Measurements from ENCODE around the gene S100A3. TPM values are rescaled to one million over a fixed set of nuclear protein-coding genes. Genes with fewer than 3 reads are reported as not detected.

The S100A3 gene
- total RNA-seq, 1 donor from 2014 or later, result not detected

DNA sequence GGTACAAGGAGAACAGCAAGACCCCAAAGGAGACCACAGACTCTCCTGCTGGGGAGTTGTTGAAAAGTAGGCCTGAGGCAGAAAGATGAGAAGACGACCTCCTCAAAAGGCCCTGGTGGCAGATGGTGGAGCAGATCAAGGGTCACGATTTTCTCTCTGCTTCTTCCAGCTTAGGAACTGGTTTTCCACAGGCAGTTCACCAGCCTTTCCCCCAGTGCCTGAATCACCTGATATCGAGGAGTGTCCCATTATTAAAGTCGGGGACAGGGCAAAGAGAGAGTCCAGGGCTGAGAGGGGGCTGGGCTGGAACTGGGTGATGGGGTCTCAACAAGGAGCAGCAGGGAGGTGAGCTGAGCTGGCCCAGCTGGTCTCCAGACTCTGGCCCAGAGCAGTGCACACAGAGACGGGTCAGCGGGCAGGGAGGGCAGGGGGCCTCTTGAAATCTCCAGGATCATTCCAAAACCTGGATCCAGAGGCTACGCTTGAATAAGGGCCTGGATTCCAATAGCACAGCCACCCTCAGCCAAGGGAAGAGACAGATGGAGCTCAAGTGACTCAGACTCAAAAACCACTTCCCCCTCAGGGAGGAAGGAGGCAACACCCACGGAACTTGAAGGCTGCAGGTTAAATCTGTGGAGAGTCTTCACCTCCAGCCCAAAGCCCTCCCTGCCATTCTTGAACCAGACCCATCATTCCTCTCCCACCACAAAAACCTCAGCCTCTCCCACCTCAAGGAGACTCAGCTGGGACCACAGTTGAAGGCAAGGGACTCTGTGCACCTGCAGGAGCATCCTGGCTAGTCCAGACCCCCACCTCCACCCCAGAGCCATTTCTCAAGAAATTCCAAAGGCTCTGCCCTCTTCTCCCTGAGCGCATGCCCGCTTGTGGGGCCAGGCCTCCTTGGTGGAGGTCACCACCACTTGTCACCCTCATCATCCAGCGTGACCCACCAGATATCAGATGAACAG, 8.4 kb downstream of the S100A3 start, which contains the start of gene S100A5:
Gene S100A5, minus strand, starts transcription at position 541 of the 968 bp plus-strand sequence. CDS start 743 bp downstream, outside the sequence.
- peaks cover 24% of the 10 kb centered on the region for H3K36me3 Mint-ChIP-seq (ENCODE audit: low read depth)
- peak within 1 kb of the TSS; percentile 66 for H3K4me3 Mint-ChIP-seq
- intact Hi-C loops (cut with micrococcal nuclease), result loop anchor here (2.0 kb wide), 1 partner anchor 130 kb away; the partner anchor contains the start of gene ILF2
- no peaks in the 10 kb centered on the region for H3K27me3 Mint-ChIP-seq
- H3K9me3 Mint-ChIP-seq, result no peaks in the 10 kb centered on the region
- DNase-seq, result peak; percentile 88
- peaks cover 83% of the 10 kb centered on the region for H3K4me1 Mint-ChIP-seq
- H3K27ac Mint-ChIP-seq, result peak within 1 kb of the TSS; percentile 90

DNA sequence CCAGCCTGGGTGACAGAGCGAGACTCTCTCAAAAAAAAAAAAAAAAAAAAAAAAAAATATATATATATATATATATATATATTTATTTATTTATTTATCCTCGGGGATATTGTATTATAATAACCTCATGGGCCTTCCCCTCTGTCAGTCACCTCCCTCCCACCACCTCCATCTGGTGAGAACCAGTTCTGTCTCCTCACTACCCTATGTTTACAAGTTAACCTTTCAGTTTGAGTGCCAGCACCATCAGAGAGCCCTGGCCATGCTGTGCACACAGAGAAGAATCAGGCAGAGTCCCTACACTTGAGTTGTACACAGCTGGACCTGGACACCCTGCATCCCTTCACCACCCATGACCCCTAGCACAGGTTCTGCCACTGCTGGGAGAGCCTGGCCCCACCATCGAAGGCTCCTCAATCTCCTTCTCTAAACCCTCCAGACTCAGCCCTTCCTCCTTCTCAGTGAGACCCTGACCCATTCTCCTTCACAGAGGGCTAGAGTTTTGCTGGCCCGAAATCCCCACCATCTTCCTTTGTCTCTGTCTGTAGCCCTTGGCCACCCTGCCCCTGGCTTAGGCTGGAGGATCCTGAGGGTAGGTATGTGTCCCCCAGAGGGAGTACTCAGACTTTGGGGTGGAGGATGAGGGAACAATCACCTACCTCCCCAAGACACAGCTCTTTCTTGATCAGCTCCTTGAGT, 9.5 kb downstream of the S100A3 start:
- Mint-ChIP-seq H3K4me1 (peaks cover 77% of the 10 kb centered on the region), H3K27me3 (no peaks in the 10 kb centered on the region), H3K9me3 (no peaks in the 10 kb centered on the region), H3K27ac (peak overlapping the region; percentile 90), H3K4me3 (peak overlapping the region; percentile 66), H3K36me3 (ENCODE audit: low read depth) (peaks cover 25% of the 10 kb centered on the region)
- intact Hi-C loops (cut with micrococcal nuclease), result loop anchor here (2.0 to 10.0 kb wide), 2 partner anchors 131 to 425 kb away; partner anchors contain the start of genes CREB3L4, ILF2 and SLC39A1
- no peak for DNase-seq

DNA sequence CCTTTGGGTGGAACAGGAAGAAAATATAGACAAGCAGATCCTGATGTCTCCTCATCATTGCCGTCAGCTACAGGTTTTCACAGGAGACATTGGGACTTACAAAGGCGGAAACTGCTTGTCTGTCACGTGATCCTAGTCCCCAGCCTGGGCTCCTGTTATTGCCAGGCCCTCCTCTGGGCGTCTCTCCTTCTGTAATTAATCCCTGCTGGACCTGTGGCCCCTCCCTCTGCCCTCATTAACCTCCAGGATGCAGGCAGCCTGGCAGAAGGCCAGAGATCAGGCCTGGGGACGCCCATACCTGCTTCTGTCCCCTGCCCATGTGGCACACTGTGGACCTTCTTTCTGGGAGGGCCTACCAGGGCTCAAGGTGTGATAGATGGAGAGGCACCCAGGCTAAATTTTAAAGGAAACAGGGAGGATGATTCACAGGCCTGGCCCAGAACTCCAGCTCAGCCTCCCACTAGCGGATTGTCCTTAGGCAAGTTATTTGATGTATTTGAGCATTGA, 10.7 kb downstream of the S100A3 start:
- H3K27me3 Mint-ChIP-seq, result no peaks in the 10 kb centered on the region
- H3K9me3 Mint-ChIP-seq, result no peaks in the 10 kb centered on the region
- peak overlapping the region; percentile 10 for H3K27ac Mint-ChIP-seq
- H3K36me3 Mint-ChIP-seq (ENCODE audit: low read depth), result peaks cover 25% of the 10 kb centered on the region
- intact Hi-C loops (cut with micrococcal nuclease), result loop anchor here (10.0 kb wide), 1 partner anchor 426 kb away; the partner anchor contains the start of genes CREB3L4 and SLC39A1
- peaks cover 77% of the 10 kb centered on the region for H3K4me1 Mint-ChIP-seq
- DNase-seq, result no peak
- no peak overlapping the region for H3K4me3 Mint-ChIP-seq

DNA sequence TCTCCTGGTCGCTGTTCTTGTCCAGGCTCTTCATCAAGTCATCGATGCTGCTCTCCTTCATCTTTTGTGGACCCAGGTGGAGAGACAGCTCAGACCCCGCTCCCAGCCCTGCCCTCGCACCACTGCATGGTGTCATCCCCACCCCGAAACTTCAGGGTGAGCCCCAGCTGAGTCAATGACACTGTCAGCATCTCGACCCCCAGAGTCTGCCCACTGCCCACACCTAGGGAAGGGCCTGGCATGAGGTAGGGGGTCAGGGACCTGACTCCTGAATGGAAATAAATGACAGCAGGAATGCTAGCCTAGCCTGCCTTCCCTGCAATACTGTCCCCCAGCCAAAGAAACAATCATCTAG, 11.7 kb downstream of the S100A3 start:
- intact Hi-C loops (cut with micrococcal nuclease), result loop anchor here (10.0 kb wide), 1 partner anchor 427 kb away; the partner anchor contains the start of genes CREB3L4 and SLC39A1

DNA sequence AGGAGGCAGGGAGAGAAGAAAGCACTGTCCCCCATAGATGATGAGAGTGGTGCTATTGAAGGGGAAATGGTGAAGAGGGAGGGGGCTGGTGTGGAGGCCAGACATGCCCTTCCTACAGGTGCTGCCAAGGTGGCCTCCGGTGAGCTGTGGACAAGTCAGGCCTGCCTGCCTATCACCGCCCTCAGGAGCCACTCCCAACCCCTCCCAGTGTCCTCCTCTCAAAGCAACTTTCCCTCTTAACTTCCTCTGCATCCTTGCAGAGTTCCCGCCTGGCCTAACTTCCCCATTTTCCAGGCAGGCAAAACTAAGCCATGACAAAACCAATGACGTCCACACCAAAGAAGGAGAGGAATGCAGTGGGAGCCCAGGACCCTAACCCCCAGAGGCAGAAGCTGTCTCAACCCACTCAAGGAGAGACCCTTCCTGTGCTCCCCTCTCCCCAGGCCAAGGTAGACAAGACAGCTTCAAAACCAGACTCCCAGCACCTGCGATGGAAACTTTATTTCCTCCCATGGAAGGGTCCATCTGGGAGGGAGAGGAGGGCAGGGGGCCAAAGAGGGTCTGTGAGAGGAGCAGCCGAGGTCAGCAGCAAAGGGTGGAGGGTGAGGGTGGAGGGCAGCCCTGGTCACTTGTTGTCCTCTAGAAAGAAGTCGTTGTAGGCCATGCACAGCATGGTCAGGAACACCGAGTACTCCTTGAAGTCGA, 12.2 kb downstream of the S100A3 start:
- intact Hi-C loops (cut with micrococcal nuclease), result loop anchor here (10.0 kb wide), 1 partner anchor 428 kb away; the partner anchor contains the start of genes CREB3L4 and SLC39A1
- Mint-ChIP-seq H3K27ac (peak overlapping the region; percentile 98), H3K36me3 (ENCODE audit: low read depth) (peaks cover 15% of the 10 kb centered on the region), H3K4me3 (peak overlapping the region; percentile 92), H3K9me3 (no peaks in the 10 kb centered on the region), H3K4me1 (peaks cover 77% of the 10 kb centered on the region), H3K27me3 (no peaks in the 10 kb centered on the region)
- DNase-seq, result no peak

More for the DNA sequence above, 11.7 kb downstream of the S100A3 start:
- peak overlapping the region; percentile 6 for H3K4me3 Mint-ChIP-seq
- H3K4me1 Mint-ChIP-seq, result peaks cover 77% of the 10 kb centered on the region
- H3K9me3 Mint-ChIP-seq, result no peaks in the 10 kb centered on the region
- H3K27me3 Mint-ChIP-seq, result no peaks in the 10 kb centered on the region
- peaks cover 16% of the 10 kb centered on the region for H3K36me3 Mint-ChIP-seq (ENCODE audit: low read depth)
- peak overlapping the region; percentile 25 for H3K27ac Mint-ChIP-seq
- DNase-seq, result no peak

DNA sequence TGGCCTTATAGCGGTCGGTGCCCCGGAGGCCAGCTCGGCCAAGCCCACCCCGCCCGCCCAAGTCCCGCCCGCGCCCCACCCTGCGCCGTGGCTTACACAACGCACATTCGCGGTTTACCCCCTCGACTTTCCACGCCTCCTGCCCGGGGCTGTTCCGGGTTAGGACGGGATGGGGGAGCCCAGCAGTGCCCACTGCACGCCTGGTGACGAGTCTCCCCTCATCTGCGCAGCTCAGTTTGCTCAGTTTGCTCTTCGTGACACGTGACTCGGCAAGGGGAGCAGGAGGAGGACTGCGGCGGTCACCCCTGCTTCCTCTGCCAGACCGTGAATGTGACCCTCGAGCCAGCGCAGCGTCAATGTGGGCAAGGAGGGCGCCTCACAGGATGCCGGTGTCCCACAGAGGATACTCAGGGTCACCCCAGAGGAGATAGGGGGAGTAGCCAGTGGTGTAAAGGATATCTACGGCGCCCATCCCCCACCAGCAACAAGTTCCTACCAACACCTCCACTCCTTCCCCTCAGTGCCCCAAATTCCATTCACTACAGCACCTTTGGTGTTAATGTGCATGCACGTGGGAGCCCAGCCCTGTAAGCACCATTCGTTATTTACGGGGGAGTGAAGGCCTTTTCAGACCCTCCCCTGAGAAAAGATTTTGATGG, 12.9 kb downstream of the S100A3 start:
- peak; percentile 95 for DNase-seq
- no peaks in the 10 kb centered on the region for H3K27me3 Mint-ChIP-seq
- peaks cover 77% of the 10 kb centered on the region for H3K4me1 Mint-ChIP-seq
- peaks cover 15% of the 10 kb centered on the region for H3K36me3 Mint-ChIP-seq (ENCODE audit: low read depth)
- peak overlapping the region; percentile 98 for H3K27ac Mint-ChIP-seq
- no peaks in the 10 kb centered on the region for H3K9me3 Mint-ChIP-seq
- peak overlapping the region; percentile 92 for H3K4me3 Mint-ChIP-seq
- intact Hi-C loops (cut with micrococcal nuclease), result loop anchor here (10.0 kb wide), 1 partner anchor 429 kb away; the partner anchor contains the start of genes CREB3L4 and SLC39A1

DNA sequence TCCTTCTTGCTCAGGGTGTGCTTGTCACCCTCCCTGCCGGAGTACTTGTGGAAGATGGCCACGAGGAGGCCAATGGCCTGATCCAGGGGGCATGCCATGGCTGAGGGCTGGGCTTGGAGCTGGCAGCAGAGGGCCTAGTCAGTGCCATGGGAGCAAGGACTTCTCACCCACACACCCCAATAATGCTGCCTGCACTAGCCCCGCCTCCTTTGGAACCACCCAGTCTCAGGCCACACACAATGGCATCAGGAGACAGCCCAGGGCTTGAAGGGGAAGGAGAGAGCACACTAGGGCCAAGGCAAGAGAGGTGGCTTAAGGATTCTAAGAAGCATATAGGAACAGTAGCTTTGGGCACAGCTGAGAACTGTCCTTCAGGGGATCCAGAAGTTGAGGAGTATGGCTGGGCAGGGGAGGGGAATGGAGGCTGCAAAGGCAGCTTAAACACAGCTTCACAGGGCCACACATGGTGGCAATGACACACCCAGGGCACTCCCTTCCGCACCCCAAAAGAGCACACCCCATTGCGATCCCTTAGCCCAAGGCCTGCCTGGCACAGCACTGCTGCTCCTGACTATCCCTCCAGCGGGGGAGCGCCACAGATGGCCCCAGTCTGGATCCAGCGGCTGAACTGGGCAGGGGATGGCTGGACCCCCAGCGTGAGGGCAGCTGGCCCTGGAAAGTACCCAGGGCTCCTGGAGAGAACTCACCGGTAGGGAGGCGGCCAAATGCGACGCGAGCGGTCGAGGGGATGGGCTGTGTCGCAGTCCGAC, 13.6 kb downstream of the S100A3 start, which contains the start of gene S100A6:
Gene S100A6, minus strand, starts transcription at position 750 of the 770 bp plus-strand sequence. Its CDS starts 652 bp downstream, at position 98.
- H3K4me3 Mint-ChIP-seq, result peak within 1 kb of the TSS; percentile 92
- intact Hi-C loops (cut with micrococcal nuclease), result loop anchor here (1.0 to 10.0 kb wide), 2 partner anchors 10 to 429 kb away; partner anchors contain the start of genes CREB3L4, S100A4 and SLC39A1

DNA sequence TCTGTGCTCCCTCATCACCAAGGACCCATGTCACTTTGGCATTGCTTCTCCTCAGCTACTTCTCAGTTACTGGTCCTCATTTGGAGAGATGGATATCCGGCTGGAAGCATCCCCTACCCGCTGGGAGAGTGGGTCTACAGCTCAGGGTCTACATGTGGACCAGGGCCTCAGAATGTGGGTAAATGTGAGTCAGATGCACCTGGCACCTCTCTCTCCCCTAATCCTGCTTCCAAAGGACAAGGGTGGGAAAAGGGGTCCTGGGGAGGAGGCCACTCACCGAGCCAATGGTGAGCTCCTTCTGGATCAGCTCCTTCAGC, 14.2 kb downstream of the S100A3 start:
- Mint-ChIP-seq H3K36me3 (ENCODE audit: low read depth) (peaks cover 15% of the 10 kb centered on the region), H3K9me3 (no peaks in the 10 kb centered on the region), H3K4me1 (peaks cover 69% of the 10 kb centered on the region), H3K27me3 (no peaks in the 10 kb centered on the region), H3K27ac (peak overlapping the region; percentile 98), H3K4me3 (peak overlapping the region; percentile 92)
- intact Hi-C loops (cut with micrococcal nuclease), result loop anchor here (1.0 to 10.0 kb wide), 3 partner anchors 10 to 430 kb away; partner anchors contain the start of genes CHTOP, CREB3L4, S100A4 and SLC39A1
- DNase-seq, result no peak

More for the DNA sequence above, 13.6 kb downstream of the S100A3 start, which contains the start of gene S100A6:
- H3K4me1 Mint-ChIP-seq, result peaks cover 74% of the 10 kb centered on the region
- peak; percentile 84 for DNase-seq
- H3K36me3 Mint-ChIP-seq (ENCODE audit: low read depth), result peaks cover 15% of the 10 kb centered on the region
- H3K27ac Mint-ChIP-seq, result peak within 1 kb of the TSS; percentile 98
- H3K27me3 Mint-ChIP-seq, result no peaks in the 10 kb centered on the region
- no peaks in the 10 kb centered on the region for H3K9me3 Mint-ChIP-seq

DNA sequence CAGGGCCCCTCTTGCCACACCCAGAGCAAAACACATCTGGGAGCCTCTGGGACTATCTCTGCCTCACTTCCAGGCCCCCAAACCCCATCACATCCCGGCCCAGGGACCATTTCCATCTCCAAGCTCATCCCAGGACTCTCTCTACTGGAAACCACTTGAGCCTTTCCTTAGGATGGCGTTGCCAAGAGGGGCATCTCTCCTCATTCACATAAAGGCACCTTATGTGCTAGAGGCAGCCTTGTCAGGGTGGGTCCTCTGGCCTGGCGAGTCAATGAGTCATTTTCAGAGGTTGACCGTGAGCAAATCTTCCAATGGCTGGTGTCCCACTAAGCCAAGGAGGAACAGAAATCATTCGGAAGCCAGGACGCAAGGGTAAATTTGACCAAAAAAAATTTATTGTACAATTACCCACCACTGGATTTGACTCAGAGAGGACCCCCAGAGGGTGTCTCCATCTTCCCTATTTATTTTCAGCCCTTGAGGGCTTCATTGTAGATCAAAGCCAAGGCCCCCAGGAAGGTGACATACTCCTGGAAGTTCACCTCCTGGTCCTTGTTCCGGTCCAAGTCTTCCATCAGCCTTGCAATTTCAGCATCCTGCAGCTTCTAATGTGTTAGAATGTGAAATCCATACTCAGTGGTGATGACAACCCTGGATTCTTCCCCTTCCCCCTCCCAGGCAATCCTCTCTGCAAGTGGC, 14.7 kb downstream of the S100A3 start:
- H3K36me3 Mint-ChIP-seq (ENCODE audit: low read depth), result peaks cover 17% of the 10 kb centered on the region
- intact Hi-C loops (cut with micrococcal nuclease), result loop anchor here (5.0 to 10.0 kb wide), 2 partner anchors 98 to 430 kb away; partner anchors contain the start of genes CHTOP, CREB3L4 and SLC39A1
- H3K27me3 Mint-ChIP-seq, result no peaks in the 10 kb centered on the region
- H3K4me3 Mint-ChIP-seq, result peak overlapping the region; percentile 92
- no peak for DNase-seq
- H3K27ac Mint-ChIP-seq, result peak overlapping the region; percentile 98
- no peaks in the 10 kb centered on the region for H3K9me3 Mint-ChIP-seq
- peaks cover 63% of the 10 kb centered on the region for H3K4me1 Mint-ChIP-seq

DNA sequence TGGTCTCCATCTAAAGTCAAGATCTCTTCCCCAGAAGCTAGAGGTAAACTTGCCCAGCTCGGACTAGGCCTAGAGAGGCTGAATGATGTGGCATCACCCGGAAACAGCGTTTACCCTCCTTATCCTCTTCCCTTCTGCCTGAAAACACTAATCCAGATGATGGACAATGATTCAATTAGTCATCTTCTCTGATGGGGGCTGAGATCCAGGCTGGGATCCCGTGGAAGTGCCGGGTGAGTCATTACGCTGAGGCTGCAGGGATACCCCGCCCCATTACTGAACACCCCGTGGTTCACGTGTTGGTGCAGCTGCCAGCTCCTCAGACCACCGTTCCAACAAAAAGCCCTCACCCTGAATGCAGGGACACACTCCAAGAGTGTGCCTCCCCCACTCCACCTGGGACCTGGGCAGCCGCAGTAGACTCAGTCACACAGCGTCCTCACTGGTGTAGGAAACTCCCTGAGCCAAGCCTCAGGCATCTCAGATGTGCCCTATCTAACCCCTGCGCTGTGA, 15.3 kb downstream of the S100A3 start:
- Mint-ChIP-seq H3K36me3 (ENCODE audit: low read depth) (peaks cover 17% of the 10 kb centered on the region), H3K27ac (peak overlapping the region; percentile 86), H3K9me3 (no peaks in the 10 kb centered on the region), H3K27me3 (no peaks in the 10 kb centered on the region), H3K4me3 (peak overlapping the region; percentile 92), H3K4me1 (peaks cover 65% of the 10 kb centered on the region)
- intact Hi-C loops (cut with micrococcal nuclease), result loop anchor here (1.0 to 10.0 kb wide), 5 partner anchors 23 to 431 kb away; partner anchors contain the start of genes CHTOP, CREB3L4, S100A14 and SLC39A1
- no peak for DNase-seq
